ENCODE results near the gene CMTM5. TPM values are rescaled to one million over a fixed set of nuclear protein-coding genes. Genes with fewer than 3 reads are reported as not detected.
"Not testable (repeated sequence)": the region's sequence is repeated elsewhere in the genome, so short reads cannot be mapped to it uniquely, and the experiment has no call there.

CMTM5 gene
- total RNA-seq, 1 donor from 2014 or later, result not detected

- not testable (repeated sequence) for DNase-seq
Observed at GRCh38 chr14:23400496-23401149, 23.8 kb downstream of the CMTM5 start.

- DNase-seq, result no peak
Observed at GRCh38 chr14:23401291-23401690, 24.4 kb downstream of the CMTM5 start.

- DNase-seq, result no peak
Observed at GRCh38 chr14:23402296-23403138, 25.7 kb downstream of the CMTM5 start.

GRCh38 chr14:23403139-23403438 lies 26.2 kb downstream of the CMTM5 start:
- DNase-seq, result no peak

DNA sequence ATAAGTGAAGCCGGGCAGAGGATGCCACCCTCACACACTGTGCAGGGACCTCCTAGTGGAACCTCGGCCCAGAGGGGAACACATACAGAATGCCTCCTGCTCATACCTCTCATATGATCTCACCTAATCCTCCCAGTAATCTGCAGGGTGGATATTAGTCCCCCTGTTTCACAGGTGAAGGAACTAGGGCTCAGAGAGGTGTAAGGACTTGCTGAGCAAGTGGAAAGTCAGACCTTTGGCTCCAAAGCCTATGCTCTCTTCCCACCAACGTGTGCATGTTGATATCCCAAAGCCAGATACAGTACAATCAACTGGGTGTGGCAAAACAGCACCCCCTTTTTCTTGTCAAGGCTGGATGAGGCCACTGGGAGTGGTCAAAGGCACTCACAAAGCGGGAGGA lies 27.1 kb downstream of the CMTM5 start:
- DNase-seq, result no peak

DNA sequence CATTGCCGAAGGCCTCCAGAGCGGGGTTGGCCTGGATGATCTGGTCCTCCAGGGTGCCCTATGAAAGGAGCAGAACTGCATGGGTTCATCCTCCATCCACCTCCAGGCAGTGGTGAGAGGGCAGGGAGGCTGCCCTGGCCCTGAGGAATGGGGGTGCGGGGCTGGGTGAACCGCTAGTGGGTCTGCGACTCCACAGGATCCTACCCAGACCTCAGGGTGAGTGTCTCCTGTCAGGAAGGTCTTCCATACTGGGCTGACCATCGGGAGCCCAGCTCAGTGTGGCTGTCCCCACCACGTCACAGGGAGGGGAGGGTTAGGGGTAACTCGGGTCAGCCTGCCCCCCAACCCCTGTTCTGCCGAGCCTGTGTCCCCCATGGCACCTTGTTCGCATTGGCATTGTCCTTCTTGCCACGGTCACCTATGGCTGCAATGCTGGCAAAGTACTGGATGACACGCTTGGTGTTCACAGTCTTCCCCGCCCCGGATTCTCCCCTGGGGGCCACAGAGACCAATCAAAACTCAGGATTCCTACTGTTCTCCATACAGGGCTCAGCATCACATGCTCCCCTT lies 27.6 kb downstream of the CMTM5 start:
- DNase-seq, result no peak

GRCh38 chr14:23405096-23405495 lies 28.2 kb downstream of the CMTM5 start:
- no peak for DNase-seq

GRCh38 chr14:23405516-23406025 lies 28.7 kb downstream of the CMTM5 start:
- DNase-seq, result no peak

DNA sequence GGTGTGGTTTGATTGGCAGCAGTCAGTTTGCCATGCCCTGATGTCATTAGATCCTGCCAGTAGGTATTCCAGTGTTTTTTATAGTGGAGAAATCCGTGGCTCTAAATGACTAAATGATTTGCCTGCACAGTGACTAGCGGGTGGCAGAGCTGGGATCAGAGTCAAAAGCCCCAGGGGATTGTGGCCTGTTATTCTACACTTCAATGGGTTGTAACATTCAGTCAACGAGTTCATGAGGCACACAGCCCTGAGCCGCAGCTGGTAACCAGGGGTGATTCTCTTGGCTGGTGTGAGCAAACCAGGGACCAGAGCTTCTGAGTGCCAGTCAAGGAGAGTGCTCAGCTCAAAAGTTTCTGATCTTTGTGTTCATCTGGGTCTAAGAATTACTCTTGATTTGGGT lies 29.4 kb downstream of the CMTM5 start:
- DNase-seq, result no peak

GRCh38 chr14:23406725-23407355 lies 30.0 kb downstream of the CMTM5 start:
- no peak for DNase-seq

DNA sequence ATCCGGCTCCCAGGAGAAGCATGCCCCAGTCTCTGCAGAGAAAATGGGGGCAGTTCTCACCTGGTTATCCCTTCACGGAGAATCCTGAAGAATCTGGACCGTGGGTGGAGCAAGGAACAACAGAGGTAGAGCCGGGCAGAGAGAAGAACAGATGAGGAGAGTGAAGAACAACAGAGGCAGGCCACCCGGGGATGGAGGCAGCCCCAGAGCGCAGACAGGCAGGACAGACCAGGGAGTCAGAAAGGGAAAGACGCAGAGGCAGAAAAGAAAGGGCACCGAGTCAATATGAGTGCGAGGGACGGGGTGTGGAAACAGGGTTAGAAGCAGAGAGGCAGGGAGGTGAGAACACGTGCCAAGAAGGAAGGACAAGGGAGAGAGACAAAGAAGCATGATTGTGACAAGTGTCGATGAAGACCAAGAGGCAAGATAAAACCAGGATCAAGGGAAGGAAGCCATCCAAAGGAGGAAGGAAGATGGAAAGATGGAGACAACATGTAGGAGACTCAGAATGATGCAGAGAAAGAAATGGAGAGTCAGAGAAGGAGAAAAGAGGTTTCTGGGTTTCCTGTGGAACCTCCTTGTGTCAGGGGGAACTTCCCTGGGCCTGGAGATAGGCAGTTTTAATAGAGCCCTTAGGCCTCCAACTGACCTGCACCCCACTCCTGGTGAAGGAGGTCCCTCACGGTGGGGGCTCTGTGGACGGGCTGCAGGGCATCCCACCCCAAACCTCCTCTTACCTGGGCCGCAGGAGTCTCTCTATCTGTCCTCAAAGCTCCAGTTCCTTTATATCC lies 30.9 kb downstream of the CMTM5 start, which contains the start of gene MYH6:
Gene MYH6 (minus strand): TSS at position 758 of the 791 bp plus-strand sequence. CDS start 1,050 bp downstream, outside the sequence.
- no peak for DNase-seq

DNA sequence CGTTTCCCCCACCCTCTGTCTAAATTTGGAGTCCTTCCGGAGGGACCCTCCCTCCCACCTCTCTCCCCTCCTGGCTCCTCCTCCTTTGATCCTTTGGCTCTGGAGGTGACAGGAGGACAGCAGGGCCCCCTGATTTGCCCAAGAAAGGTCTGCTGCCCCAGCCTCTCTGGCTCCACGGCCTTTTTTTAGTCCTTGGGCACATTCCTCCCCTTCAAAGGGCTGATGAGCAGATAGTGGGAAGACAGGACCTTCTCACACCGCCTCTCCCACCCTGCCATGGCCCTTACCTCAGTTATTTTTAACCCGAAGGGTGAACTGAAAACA lies 31.4 kb downstream of the CMTM5 start:
- no peak for DNase-seq

DNA sequence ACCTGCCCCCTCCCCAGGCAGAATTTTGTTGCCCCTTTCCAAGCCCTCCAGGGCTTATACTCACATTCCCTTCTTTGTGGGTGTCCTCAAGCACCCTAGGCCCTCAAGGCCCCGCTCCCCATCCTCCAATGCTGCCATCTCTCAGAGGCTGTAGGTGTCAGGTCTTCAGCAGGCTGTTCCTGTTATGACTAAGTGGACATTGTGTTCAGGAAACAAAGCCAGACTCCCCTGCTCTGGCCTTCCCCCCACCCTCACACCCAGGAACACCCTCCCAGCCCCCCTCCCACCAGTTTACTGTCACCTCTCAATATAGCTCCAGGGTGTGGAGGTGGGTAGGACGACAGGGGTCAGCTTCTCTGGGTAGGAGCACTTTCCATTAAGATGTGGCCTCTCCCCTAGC lies 32.6 kb downstream of the CMTM5 start:
- DNase-seq, result no peak

- DNase-seq, result no peak
Observed at GRCh38 chr14:23409966-23410635, 33.3 kb downstream of the CMTM5 start.

- no peak for DNase-seq
Observed at GRCh38 chr14:23411563-23412525, 35.0 kb downstream of the CMTM5 start.

DNA sequence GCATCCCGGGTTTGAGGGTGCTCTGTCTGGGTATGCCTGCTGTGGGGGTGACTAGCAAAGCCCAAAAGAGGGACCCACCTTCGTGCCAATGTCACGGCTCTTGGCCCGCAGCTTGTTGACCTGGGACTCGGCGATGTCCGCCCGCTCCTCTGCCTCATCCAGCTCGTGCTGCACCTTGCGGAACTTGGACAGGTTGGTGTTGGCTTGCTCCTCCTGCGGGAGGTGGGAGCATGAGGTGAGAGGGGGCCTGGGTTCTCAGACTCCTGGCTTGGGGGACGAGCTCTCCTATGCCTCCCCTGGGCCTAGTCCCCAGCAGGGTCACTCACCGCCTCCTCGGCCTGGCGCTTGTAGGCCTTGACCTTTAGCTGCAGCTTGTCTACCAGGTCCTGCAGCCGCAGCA lies 36.8 kb downstream of the CMTM5 start:
- no peak for DNase-seq

- DNase-seq, result no peak
Observed at GRCh38 chr14:23414254-23414653, 37.4 kb downstream of the CMTM5 start.

GRCh38 chr14:23414906-23415820 lies 38.3 kb downstream of the CMTM5 start:
- no peak for DNase-seq

Data from dermis blood vessel endothelial cell (primary cell).